Stimulated activated CD8-positive, alpha-beta memory T cell treated with anti-CD3 and anti-CD28 coated beads, Interleukin-12 subunit alpha, Interleukin-12 subunit beta, amount 100 ng/mL, for 1 hour (primary cell): ENCODE measurements around the gene TTLL8.
"Not testable (repeated sequence)": the region's sequence is repeated elsewhere in the genome, so short reads cannot be mapped to it uniquely, and the experiment has no call there.

Experiments
- DNase-seq: peaks from one replicate; pipeline ENCODE4 v3.0.0-alpha.2; 2020; ENCODE audit warnings: low read depth

Gene TTLL8

GRCh38 chr22:50001388-50002231, 56.5 kb downstream of the TTLL8 start:
- DNase-seq = no peak

- DNase-seq = no peak
Measured at GRCh38 chr22:50000587-50001387, 57.3 kb downstream of the TTLL8 start.

- DNase-seq = no peak
Measured at GRCh38 chr22:49999946-50000586, 58.0 kb downstream of the TTLL8 start.

- no peak for DNase-seq
Measured at GRCh38 chr22:49999063-49999945, 58.8 kb downstream of the TTLL8 start.

- DNase-seq = no peak
Measured at GRCh38 chr22:49998718-49999062, 59.4 kb downstream of the TTLL8 start.

- DNase-seq = no peak
Measured at GRCh38 chr22:49997932-49998717, 60.0 kb downstream of the TTLL8 start.

GRCh38 chr22:49997251-49997599, 60.9 kb downstream of the TTLL8 start:
- no peak for DNase-seq

GRCh38 chr22:49996518-49997250, 61.4 kb downstream of the TTLL8 start:
- no peak for DNase-seq

- no peak for DNase-seq
Measured at GRCh38 chr22:49996119-49996517, 62.0 kb downstream of the TTLL8 start.

- DNase-seq = no peak
Measured at GRCh38 chr22:49995361-49996118, 62.6 kb downstream of the TTLL8 start.

GRCh38 chr22:49995041-49995360, 63.1 kb downstream of the TTLL8 start:
- no peak for DNase-seq

- DNase-seq = no peak
Measured at GRCh38 chr22:49994361-49995040, 63.6 kb downstream of the TTLL8 start.

GRCh38 chr22:49993649-49994360, 64.3 kb downstream of the TTLL8 start:
- no peak for DNase-seq

- peak; percentile 61 for DNase-seq
Measured at GRCh38 chr22:49992921-49993648, 65.0 kb downstream of the TTLL8 start.

GRCh38 chr22:49991907-49992533, 66.1 kb downstream of the TTLL8 start:
- no peak for DNase-seq

- DNase-seq = no peak
Measured at GRCh38 chr22:49991167-49991566, 66.9 kb downstream of the TTLL8 start.

GRCh38 chr22:49989826-49990225, 68.3 kb downstream of the TTLL8 start:
- DNase-seq = not testable (repeated sequence)
